GM21360 (cell line): ENCODE data around the gene ANKDD1A.

Experiments used
- ATAC-seq: cut with Tn5 transposase; IDR thresholded peaks from one replicate; pipeline ENCODE4 v1.9.1; 2021; ENCODE audit warnings: mild to moderate bottlenecking, moderate library complexity; ENCODE audit not compliant: unreplicated experiment

The ANKDD1A gene

GRCh38 chr15:64911311-64912186 is at the start of gene ANKDD1A:
Gene ANKDD1A, plus strand, starts transcription at chr15:64911902. Its CDS starts 29 bp downstream, at chr15:64911931.
- ATAC-seq = no peak

- no peak for ATAC-seq
These were observed 49.7 kb upstream of the ANKDD1A start for GRCh38 chr15:64861960-64862359.

- ATAC-seq = no peak
These were observed 49.3 kb upstream of the ANKDD1A start for GRCh38 chr15:64862408-64862807.

- ATAC-seq = no peak
These were observed 47.6 kb upstream of the ANKDD1A start for GRCh38 chr15:64864068-64864467.

- no peak for ATAC-seq
These were observed 46.3 kb upstream of the ANKDD1A start for GRCh38 chr15:64865126-64865997.

- ATAC-seq = no peak
These were observed 45.6 kb upstream of the ANKDD1A start for GRCh38 chr15:64865998-64866520.

- no peak for ATAC-seq
These were observed 42.2 kb upstream of the ANKDD1A start for GRCh38 chr15:64869501-64869900.

GRCh38 chr15:64870353-64870752 is 41.3 kb upstream of the ANKDD1A start:
- no peak for ATAC-seq

GRCh38 chr15:64875641-64876223 is 36.0 kb upstream of the ANKDD1A start:
- ATAC-seq = no peak

GRCh38 chr15:64877435-64877834 is 34.3 kb upstream of the ANKDD1A start:
- no peak for ATAC-seq

GRCh38 chr15:64878705-64879104 is 33.0 kb upstream of the ANKDD1A start:
- no peak for ATAC-seq

GRCh38 chr15:64883100-64883581 is 28.6 kb upstream of the ANKDD1A start:
- ATAC-seq = no peak

GRCh38 chr15:64883997-64884511 is 27.6 kb upstream of the ANKDD1A start:
- ATAC-seq = no peak

- ATAC-seq = no peak
These were observed 27.0 kb upstream of the ANKDD1A start for GRCh38 chr15:64884679-64885078.

- ATAC-seq = no peak
These were observed 23.4 kb upstream of the ANKDD1A start for GRCh38 chr15:64888336-64888735.

GRCh38 chr15:64891561-64891960 is 20.1 kb upstream of the ANKDD1A start:
- no peak for ATAC-seq

- no peak for ATAC-seq
These were observed 18.8 kb upstream of the ANKDD1A start for GRCh38 chr15:64892847-64893403.

GRCh38 chr15:64893481-64894394 is 18.0 kb upstream of the ANKDD1A start:
- peak; percentile 52 for ATAC-seq

- peak; percentile 31 for ATAC-seq
These were observed 17.2 kb upstream of the ANKDD1A start for GRCh38 chr15:64894395-64895056.
